ENCODE measurements around the gene CLDN14. TPM values are rescaled to one million over a fixed set of nuclear protein-coding genes. Genes with fewer than 3 reads are reported as not detected.
A peak's percentile ranks its signal among the peaks of the same experiment; 100 is the strongest.

CLDN14 gene
- total and polyA plus RNA-seq, 2 experiments from 2014 or later: 0.53 to 2.2 TPM

- 93% methylated on average over 9 of the region's 9 CpGs for WGBS (ENCODE audit: low lambda C conversion rate, missing lambda C conversion rate)
- no peaks in the 10 kb centered on the region for H4K20me1 ChIP-seq (ENCODE audit: insufficient read depth, poor library complexity, severe bottlenecking)
These were observed 26.6 kb upstream of the CLDN14 start for GRCh38 chr21:36506482-36506881.

GRCh38 chr21:36504067-36505058 lies 24.4 kb upstream of the CLDN14 start:
- Histone ChIP-seq H3K27me3 (no peaks in the 10 kb centered on the region), H3K9me2 (replicated peaks; ENCODE audit: insufficient read depth) (no peaks in the 10 kb centered on the region), H3K79me2 (no peaks in the 10 kb centered on the region), H3K4me3 (no peak overlapping the region), H3K27ac (no peak overlapping the region), H4K20me1 (ENCODE audit: insufficient read depth, poor library complexity, severe bottlenecking) (no peaks in the 10 kb centered on the region), H3K4me1 (ENCODE audit: insufficient read depth) (peaks cover under 1% of the 10 kb centered on the region), H3K36me3 (replicated peaks; ENCODE audit: insufficient read depth, low read depth) (no peaks in the 10 kb centered on the region), H3K4me2 (no peak overlapping the region), H2AFZ (no peak overlapping the region), H3K9me3 (ENCODE audit: low read depth) (no peaks in the 10 kb centered on the region)
- 40% methylated on average over 5 of the region's 5 CpGs for WGBS (ENCODE audit: low lambda C conversion rate, missing lambda C conversion rate)
- TF ChIP-seq CTCF (IDR thresholded peaks at IDR 0.05; ENCODE audit: poor library complexity) (peak; percentile 93), EZH2 (IDR thresholded peaks at IDR 0.05; ENCODE audit: borderline replicate concordance) (no peak)
- DNase-seq (ENCODE audit: low spot score): peak; percentile 74

More at GRCh38 chr21:36506482-36506881, 26.6 kb upstream of the CLDN14 start:
- no peak for DNase-seq (ENCODE audit: low spot score)
- Histone ChIP-seq H3K4me2 (no peak overlapping the region), H2AFZ (no peak overlapping the region), H3K27me3 (peaks cover under 1% of the 10 kb centered on the region), H3K9me3 (ENCODE audit: low read depth) (no peaks in the 10 kb centered on the region), H3K79me2 (no peaks in the 10 kb centered on the region), H3K4me1 (ENCODE audit: insufficient read depth) (peaks cover 2% of the 10 kb centered on the region), H3K27ac (no peak overlapping the region), H3K4me3 (no peak overlapping the region), H3K9me2 (replicated peaks; ENCODE audit: insufficient read depth) (no peaks in the 10 kb centered on the region), H3K36me3 (replicated peaks; ENCODE audit: insufficient read depth, low read depth) (no peaks in the 10 kb centered on the region)
- no peak for TF ChIP-seq EZH2phosphoT487 (IDR thresholded peaks at IDR 0.05; ENCODE audit: low read depth, severe bottlenecking, unreplicated experiment)

GRCh38 chr21:36502365-36502764 lies 22.4 kb upstream of the CLDN14 start:
- H3K4me1 ChIP-seq (ENCODE audit: insufficient read depth): no peaks in the 10 kb centered on the region
- DNase-seq (ENCODE audit: low spot score): no peak
- H2AFZ ChIP-seq: no peak overlapping the region
- H3K4me3 ChIP-seq: no peak overlapping the region
- H3K27me3 ChIP-seq: no peaks in the 10 kb centered on the region
- H3K27ac ChIP-seq: no peak overlapping the region
- TF ChIP-seq EZH2phosphoT487 (IDR thresholded peaks at IDR 0.05; ENCODE audit: low read depth, severe bottlenecking, unreplicated experiment) (no peak), CTCF (IDR thresholded peaks at IDR 0.05; ENCODE audit: poor library complexity) (no peak), EZH2 (IDR thresholded peaks at IDR 0.05; ENCODE audit: borderline replicate concordance) (no peak)
- H3K9me2 ChIP-seq (replicated peaks; ENCODE audit: insufficient read depth): no peaks in the 10 kb centered on the region
- no peaks in the 10 kb centered on the region for H3K79me2 ChIP-seq
- H3K4me2 ChIP-seq: no peak overlapping the region
- no peaks in the 10 kb centered on the region for H3K9me3 ChIP-seq (ENCODE audit: low read depth)
- 75% methylated on average over 2 of the region's 2 CpGs for WGBS (ENCODE audit: low lambda C conversion rate, missing lambda C conversion rate)
- H4K20me1 ChIP-seq (ENCODE audit: insufficient read depth, poor library complexity, severe bottlenecking): no peaks in the 10 kb centered on the region
- no peaks in the 10 kb centered on the region for H3K36me3 ChIP-seq (replicated peaks; ENCODE audit: insufficient read depth, low read depth)

- Histone ChIP-seq H3K79me2 (no peaks in the 10 kb centered on the region), H3K4me3 (no peak overlapping the region), H3K27me3 (no peaks in the 10 kb centered on the region), H3K27ac (no peak overlapping the region), H3K9me3 (ENCODE audit: low read depth) (no peaks in the 10 kb centered on the region), H3K4me2 (no peak overlapping the region), H3K4me1 (ENCODE audit: insufficient read depth) (no peaks in the 10 kb centered on the region), H3K9me2 (replicated peaks; ENCODE audit: insufficient read depth) (no peaks in the 10 kb centered on the region), H3K36me3 (replicated peaks; ENCODE audit: insufficient read depth, low read depth) (no peaks in the 10 kb centered on the region), H2AFZ (no peak overlapping the region), H4K20me1 (ENCODE audit: insufficient read depth, poor library complexity, severe bottlenecking) (no peaks in the 10 kb centered on the region)
- no peak for DNase-seq (ENCODE audit: low spot score)
- 73% methylated on average over 4 of the region's 4 CpGs for WGBS (ENCODE audit: low lambda C conversion rate, missing lambda C conversion rate)
- TF ChIP-seq EZH2phosphoT487 (IDR thresholded peaks at IDR 0.05; ENCODE audit: low read depth, severe bottlenecking, unreplicated experiment): no peak
- TF ChIP-seq CTCF (IDR thresholded peaks at IDR 0.05; ENCODE audit: poor library complexity): no peak
- no peak for TF ChIP-seq EZH2 (IDR thresholded peaks at IDR 0.05; ENCODE audit: borderline replicate concordance)
These were observed 21.6 kb upstream of the CLDN14 start for GRCh38 chr21:36501589-36501892.
